GM13977 (cell line): ENCODE results near the gene TNS1.

ENCODE experiments used
- DNase-seq: peaks from one replicate; pipeline ENCODE4 v3.0.0; 2012; ENCODE audit warnings: low spot score
- in situ Hi-C: fragments of 300-500 bp; cut with MboI; formaldehyde crosslinking; loops from one replicate; pipeline ENCODE4 v1.12.0; 2022; ENCODE audit warnings: low sequenced_read_pairs, low pct_unique_long_range_greater_than_20kb, mixed read lengths, inconsistent platforms; ENCODE audit not compliant: unreplicated experiment
- TF ChIP-seq, protein P1 (sequence below): IDR thresholded peaks from 2 replicates; pipeline ENCODE4 v1.5.1; 2012; ENCODE audit warnings: mild to moderate bottlenecking, control low read depth; ENCODE audit not compliant: insufficient read depth; ENCODE audit errors: extremely low read depth, missing control alignments

TNS1 gene

GRCh38 chr2:217929272-217929671, 73.5 kb downstream of the TNS1 start:
- in situ Hi-C loops, result no loop called here
- DNase-seq, result no peak
- TF ChIP-seq, protein P1, sequence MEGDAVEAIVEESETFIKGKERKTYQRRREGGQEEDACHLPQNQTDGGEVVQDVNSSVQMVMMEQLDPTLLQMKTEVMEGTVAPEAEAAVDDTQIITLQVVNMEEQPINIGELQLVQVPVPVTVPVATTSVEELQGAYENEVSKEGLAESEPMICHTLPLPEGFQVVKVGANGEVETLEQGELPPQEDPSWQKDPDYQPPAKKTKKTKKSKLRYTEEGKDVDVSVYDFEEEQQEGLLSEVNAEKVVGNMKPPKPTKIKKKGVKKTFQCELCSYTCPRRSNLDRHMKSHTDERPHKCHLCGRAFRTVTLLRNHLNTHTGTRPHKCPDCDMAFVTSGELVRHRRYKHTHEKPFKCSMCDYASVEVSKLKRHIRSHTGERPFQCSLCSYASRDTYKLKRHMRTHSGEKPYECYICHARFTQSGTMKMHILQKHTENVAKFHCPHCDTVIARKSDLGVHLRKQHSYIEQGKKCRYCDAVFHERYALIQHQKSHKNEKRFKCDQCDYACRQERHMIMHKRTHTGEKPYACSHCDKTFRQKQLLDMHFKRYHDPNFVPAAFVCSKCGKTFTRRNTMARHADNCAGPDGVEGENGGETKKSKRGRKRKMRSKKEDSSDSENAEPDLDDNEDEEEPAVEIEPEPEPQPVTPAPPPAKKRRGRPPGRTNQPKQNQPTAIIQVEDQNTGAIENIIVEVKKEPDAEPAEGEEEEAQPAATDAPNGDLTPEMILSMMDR, result no peak

GRCh38 chr2:217928324-217929181, 74.2 kb downstream of the TNS1 start:
- TF ChIP-seq, protein P1, result no peak
- DNase-seq, result no peak
- in situ Hi-C loops, result no loop called here

DNA sequence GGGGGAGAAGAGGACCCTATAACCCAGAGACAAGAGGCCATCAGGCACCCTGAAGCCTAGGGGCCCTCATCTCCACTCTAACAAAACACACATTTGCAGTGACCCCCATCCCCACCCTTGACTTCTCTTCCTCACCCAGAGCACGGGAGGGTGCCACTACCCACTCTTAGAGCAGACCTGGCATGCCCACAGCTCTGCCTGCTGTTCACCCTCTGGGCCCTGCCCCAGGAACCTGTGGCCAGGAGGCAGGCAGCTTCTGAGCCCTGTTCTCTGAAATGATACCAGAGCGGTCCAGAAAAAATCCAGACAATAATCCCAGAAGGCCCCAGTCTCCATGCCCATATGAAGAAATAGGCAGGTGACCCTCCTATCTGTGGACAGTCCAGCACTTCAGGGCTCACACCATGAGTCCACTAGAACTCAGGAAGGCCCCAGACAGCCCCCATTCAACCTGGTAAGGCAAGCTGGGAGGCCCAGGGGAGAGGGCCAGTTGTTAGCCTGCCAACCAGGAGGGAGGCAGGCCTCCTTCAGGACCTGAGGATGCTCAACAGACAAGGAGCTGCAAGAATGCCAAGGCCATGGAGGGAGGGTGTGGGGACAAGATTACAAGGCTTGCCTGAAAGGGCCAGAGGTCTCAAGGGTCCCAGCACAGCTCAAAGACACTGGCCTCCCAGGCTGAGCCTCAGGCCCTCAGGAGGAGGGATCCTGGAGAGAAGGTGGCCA, 75.0 kb downstream of the TNS1 start:
- TF ChIP-seq, protein P1, result no peak
- DNase-seq, result no peak
- in situ Hi-C loops, result no loop called here

DNA sequence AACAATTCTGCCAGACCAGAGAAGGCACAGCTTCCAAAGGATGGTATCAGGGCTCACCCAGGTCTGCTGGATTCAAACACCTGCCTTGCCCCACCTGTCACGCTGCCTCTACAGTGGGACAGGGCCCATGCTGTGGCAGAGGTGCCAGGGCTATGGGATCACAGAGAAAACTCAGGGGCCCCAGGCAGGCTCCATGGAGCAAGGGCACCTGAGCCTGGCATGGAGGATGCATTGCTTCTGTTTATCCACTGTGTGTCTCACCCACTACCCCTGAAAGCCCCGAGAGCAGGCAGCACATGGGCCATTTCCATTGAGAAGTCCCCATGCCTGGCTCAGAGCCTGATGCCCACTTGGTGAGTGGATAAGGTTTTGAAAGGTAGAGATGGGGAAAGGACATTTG, 76.0 kb downstream of the TNS1 start:
- TF ChIP-seq, protein P1, result no peak
- no peak for DNase-seq
- in situ Hi-C loops, result no loop called here

DNA sequence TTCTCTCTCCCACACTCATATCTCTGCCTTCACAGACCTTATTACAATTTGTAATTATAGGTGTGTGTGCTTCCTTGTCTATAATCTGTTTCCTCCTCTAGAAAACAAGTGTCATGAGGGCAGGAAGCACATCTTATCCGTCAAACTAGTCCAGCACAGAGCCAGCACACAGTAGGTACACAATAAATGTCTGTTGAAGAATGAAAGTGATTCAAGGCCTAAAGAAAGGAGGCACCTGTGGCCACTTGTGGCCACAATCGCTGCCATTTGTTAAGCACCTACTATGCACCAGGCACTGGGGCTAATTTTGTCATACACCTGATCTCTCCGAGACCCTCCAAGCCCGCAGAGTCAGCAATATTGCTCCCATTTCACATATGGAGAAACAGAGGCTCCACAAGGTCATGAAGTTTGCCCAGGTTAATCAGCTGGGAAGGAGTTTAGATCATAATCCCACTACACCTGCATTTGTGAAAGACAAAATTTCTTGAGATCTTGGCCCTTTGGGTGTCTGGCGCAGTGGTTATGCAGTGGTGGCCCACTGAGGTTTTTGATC, 78.4 kb downstream of the TNS1 start:
- TF ChIP-seq, protein P1, result no peak

GRCh38 chr2:217923007-217923686, 79.6 kb downstream of the TNS1 start:
- DNase-seq, result no peak
- in situ Hi-C loops, result no loop called here
- TF ChIP-seq, protein P1, result no peak

More for the DNA sequence above, 78.4 kb downstream of the TNS1 start:
- DNase-seq, result no peak
- in situ Hi-C loops, result no loop called here
